Right lobe of liver (tissue), 6 donors: ENCODE data around the gene CD226. TPM values are rescaled to one million over a fixed set of nuclear protein-coding genes. Genes with fewer than 3 reads are reported as not detected.

Experiments
- ATAC-seq, 4 donors: fragments of 200-7000 bp; cut with Tn5 transposase; one replicate each; pipeline ENCODE4 v1.9.1; 2020; ENCODE audit warnings: mild to moderate bottlenecking in 4 of 4, moderate library complexity in 4 of 4
- DNase-seq, 3 donors: peaks; one replicate each; pipeline ENCODE4 v3.0.0-alpha.2; 2020
- H3K27ac ChIP-seq, 3 donors: fragments of 200-600 bp; one replicate each; pipeline ENCODE4 v1.8.0; 2022
- H3K27me3 ChIP-seq, 2 donors: fragments of 200-600 bp; one replicate each; pipeline ENCODE4 v1.8.0; 2022
- H3K36me3 ChIP-seq, 4 donors: fragments of 200-600 bp; sonication (generic) in 1 of 4; one replicate each; pipeline versions ENCODE4 v1.5.1 to v1.8.0; 2017 to 2022; ENCODE audit warnings: control low read depth in 1 of 4
- H3K4me1 ChIP-seq, 4 donors: fragments of 200-600 bp; sonication (generic) in 1 of 4; one replicate each; pipeline versions ENCODE4 v1.5.1 to v1.8.0; 2017 to 2022; ENCODE audit warnings: control low read depth in 1 of 4
- H3K4me3 ChIP-seq, 3 donors: fragments of 200-600 bp; one replicate each; pipeline ENCODE4 v1.8.0; 2022
- H3K9me3 ChIP-seq, 4 donors: fragments of 200-600 bp; sonication (generic) in 1 of 4; one replicate each; pipeline versions ENCODE4 v1.5.1 to v1.8.0; 2017 to 2022; ENCODE audit warnings: control low read depth in 1 of 4
- POLR2A ChIP-seq: fragments of 450-650 bp; IDR thresholded peaks from one replicate; pipeline ENCODE4 v1.6.1; 2017; ENCODE audit warnings: antibody characterized with exemption, mild to moderate bottlenecking
- WGBS: methylation state at CpG from one replicate; pipeline ENCODE4 v1.1.6; 2018; ENCODE audit warnings: low coverage, low lambda C conversion rate; ENCODE audit not compliant: insufficient coverage; ENCODE audit errors: missing lambda C conversion rate; 5-methylcytosine and 5-hydroxymethylcytosine counted together
- intact Hi-C, 2 donors: fragments of 100-400 bp; cut with DNase I; formaldehyde crosslinking; loops; one replicate each; pipeline versions ENCODE4 v1.11.2 to v1.14.1; 2022
- total RNA-seq, 6 experiments: library from RNA; depleted of rRNA in 2 of 6; stranded (reverse); fragments of >200 nt in 2 of 6; fragmentation: NEBNext Ultra II Directional in 3 of 6; extraction: Animal tissue kit (Norgen Biotek cat#: 25700) in 3 of 6; gene quantifications; one replicate each; pipeline versions ENCODE4 v1.1.0 to v1.2.4, GENCODE V29; 2016 to 2023
- TF ChIP-seq, protein P1 (sequence below), 4 donors: fragments of 200-600 bp in 3 of 4; fragments of 450-650 bp in 1 of 4; IDR thresholded peaks; one replicate each; pipeline versions ENCODE4 v1.5.1 to v1.8.0; 2016 to 2022; ENCODE audit warnings: antibody characterized with exemption in 4 of 4, mild to moderate bottlenecking in 2 of 4
- donor health status: DM: no; HTN: yes; CAD: no.
- donor health status: DM: no; HTN: no; CAD: no.
- donor health status: DM: no; HTN: no; CAD: no.
- donor health status: DM: no; HTN: yes; CAD: no.
- donor health status: DM: no; HTN: yes; CAD: no.

Gene CD226
- total RNA-seq, 6 experiments from 2014 or later = 0.68 to 3.8 (median 2.1) TPM

DNA sequence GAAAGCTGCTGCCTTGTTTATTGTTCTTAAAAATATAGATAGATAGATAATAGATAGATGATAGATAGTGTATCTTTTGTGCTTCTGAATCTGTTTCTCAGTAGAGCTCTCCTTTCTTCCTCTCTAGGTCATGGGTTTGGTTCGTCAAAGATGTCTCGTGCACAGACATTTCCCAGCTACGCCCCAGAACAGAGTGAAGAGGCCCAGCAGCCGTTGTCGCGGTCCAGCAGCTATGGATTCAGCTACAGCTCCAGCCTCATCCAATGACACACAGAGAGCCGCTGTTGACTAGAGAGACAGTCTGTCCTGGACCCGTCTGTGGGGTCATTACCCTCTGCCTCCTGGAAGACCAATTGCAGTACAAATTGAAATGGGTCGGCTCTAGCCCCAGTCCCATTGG is 106.6 kb downstream of the CD226 start:
- intact Hi-C loops = no loop called here
- DNase-seq (no peak), ATAC-seq (no peak)
- no peaks in the 10 kb centered on the region for H3K4me1 ChIP-seq
- no peak overlapping the region for H3K27ac ChIP-seq
- no peaks in the 10 kb centered on the region for H3K9me3 ChIP-seq
- no peak overlapping the region for H3K4me3 ChIP-seq
- 58% methylated on average over 6 of the region's 9 CpGs for WGBS
- TF ChIP-seq POLR2A = no peak
- TF ChIP-seq, protein P1, sequence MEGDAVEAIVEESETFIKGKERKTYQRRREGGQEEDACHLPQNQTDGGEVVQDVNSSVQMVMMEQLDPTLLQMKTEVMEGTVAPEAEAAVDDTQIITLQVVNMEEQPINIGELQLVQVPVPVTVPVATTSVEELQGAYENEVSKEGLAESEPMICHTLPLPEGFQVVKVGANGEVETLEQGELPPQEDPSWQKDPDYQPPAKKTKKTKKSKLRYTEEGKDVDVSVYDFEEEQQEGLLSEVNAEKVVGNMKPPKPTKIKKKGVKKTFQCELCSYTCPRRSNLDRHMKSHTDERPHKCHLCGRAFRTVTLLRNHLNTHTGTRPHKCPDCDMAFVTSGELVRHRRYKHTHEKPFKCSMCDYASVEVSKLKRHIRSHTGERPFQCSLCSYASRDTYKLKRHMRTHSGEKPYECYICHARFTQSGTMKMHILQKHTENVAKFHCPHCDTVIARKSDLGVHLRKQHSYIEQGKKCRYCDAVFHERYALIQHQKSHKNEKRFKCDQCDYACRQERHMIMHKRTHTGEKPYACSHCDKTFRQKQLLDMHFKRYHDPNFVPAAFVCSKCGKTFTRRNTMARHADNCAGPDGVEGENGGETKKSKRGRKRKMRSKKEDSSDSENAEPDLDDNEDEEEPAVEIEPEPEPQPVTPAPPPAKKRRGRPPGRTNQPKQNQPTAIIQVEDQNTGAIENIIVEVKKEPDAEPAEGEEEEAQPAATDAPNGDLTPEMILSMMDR (IDR thresholded peaks at IDR 0.05) = no peak
- no peaks in the 10 kb centered on the region for H3K27me3 ChIP-seq
- H3K36me3 ChIP-seq = no peaks in the 10 kb centered on the region

DNA sequence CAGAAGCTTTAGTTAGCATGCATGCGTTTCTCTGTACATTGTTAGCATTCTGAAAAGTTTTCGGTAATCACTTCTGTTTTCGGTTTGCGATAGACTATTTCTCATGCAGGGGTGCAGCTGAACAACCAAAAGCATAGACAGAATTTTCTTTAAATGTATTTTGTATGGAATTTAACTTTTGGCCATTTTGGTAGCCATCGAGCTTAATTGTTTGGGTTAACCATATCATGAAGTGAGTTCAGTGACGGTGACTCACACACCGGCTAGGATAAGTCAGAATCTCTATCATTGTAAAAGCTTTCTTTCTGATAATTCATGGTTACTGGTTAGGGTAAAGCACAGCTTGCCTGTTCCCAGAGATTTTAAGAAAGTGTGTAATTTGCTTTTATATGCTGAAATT is 107.2 kb downstream of the CD226 start:
- ATAC-seq = no peak
- WGBS = 88% methylated on average over 7 of the region's 7 CpGs
- Histone ChIP-seq H3K27me3 (no peaks in the 10 kb centered on the region), H3K36me3 (no peaks in the 10 kb centered on the region), H3K4me1 (no peaks in the 10 kb centered on the region), H3K27ac (no peak overlapping the region), H3K4me3 (no peak overlapping the region), H3K9me3 (no peaks in the 10 kb centered on the region)
- intact Hi-C loops = no loop called here
- no peak for TF ChIP-seq POLR2A
- TF ChIP-seq, protein P1 (IDR thresholded peaks at IDR 0.05) = no peak
- DNase-seq = no peak

DNA sequence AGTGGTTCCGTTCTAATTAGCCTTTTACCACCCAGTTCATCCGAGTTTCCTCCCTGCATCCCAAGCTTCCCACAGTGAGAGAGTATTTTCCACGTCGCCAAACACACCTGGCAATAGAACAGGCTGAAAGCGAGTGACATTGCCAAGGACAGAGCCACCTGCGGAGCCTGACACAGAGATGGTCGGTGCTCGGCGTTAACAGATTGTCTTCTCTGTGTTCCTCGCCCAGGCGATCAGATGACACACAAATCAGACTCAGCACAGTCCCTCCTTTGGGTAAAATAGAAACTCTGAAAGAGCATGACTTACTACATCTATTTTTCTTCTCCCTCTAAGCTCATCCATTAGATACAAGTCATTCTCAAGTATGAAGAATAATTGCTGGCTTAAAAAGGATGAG is 107.7 kb downstream of the CD226 start:
- Histone ChIP-seq H3K4me3 (no peak overlapping the region), H3K36me3 (no peaks in the 10 kb centered on the region), H3K9me3 (no peaks in the 10 kb centered on the region), H3K4me1 (no peaks in the 10 kb centered on the region), H3K27ac (no peak overlapping the region), H3K27me3 (no peaks in the 10 kb centered on the region)
- intact Hi-C loops = no loop called here
- DNase-seq (no peak), ATAC-seq (no peak)
- TF ChIP-seq, protein P1 (IDR thresholded peaks at IDR 0.05) = no peak
- no peak for TF ChIP-seq POLR2A
- 90% methylated on average over 10 of the region's 11 CpGs for WGBS

DNA sequence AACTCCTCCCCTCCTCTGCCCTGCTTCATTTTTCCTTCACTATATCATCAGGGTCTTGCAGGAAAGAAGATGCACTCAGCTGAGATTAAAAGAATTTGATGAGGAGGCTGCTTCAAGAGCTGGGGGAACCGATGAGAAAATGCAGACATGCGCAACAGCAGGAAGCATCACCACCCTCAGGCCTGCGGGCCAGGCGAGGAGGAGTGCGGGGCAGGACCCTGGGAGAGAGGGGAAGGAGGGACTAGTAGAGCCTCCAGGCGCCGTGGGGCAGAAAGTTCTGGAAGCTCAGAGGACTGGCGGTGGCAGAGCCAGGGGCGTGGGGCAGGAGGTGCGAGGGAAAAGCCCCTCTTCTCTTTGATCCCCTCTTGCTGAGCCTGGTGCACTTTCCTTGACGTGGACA is 108.2 kb downstream of the CD226 start:
- no peak overlapping the region for H3K4me3 ChIP-seq
- ATAC-seq = no peak
- H3K9me3 ChIP-seq = no peaks in the 10 kb centered on the region
- intact Hi-C loops = no loop called here
- no peak overlapping the region for H3K27ac ChIP-seq
- H3K36me3 ChIP-seq = no peaks in the 10 kb centered on the region
- WGBS = 85% methylated on average over 11 of the region's 11 CpGs
- no peaks in the 10 kb centered on the region for H3K27me3 ChIP-seq
- DNase-seq = no peak
- H3K4me1 ChIP-seq = no peaks in the 10 kb centered on the region
- TF ChIP-seq POLR2A = no peak
- TF ChIP-seq, protein P1 (IDR thresholded peaks at IDR 0.05) = no peak
